GOT3 (cell line): ENCODE measurements around the gene PCDH1.
"Not testable (repeated sequence)": the region's sequence is repeated elsewhere in the genome, so short reads cannot be mapped to it uniquely, and the experiment has no call there.

Source experiments
- DNase-seq: peaks from one replicate; lab custom pipeline; 2025; ENCODE audit warnings: mixed read lengths; lab: John Stamatoyannopoulos, UW

Gene PCDH1

GRCh38 chr5:141834331-141834730 is 43.9 kb downstream of the PCDH1 start:
- no peak for DNase-seq

DNA sequence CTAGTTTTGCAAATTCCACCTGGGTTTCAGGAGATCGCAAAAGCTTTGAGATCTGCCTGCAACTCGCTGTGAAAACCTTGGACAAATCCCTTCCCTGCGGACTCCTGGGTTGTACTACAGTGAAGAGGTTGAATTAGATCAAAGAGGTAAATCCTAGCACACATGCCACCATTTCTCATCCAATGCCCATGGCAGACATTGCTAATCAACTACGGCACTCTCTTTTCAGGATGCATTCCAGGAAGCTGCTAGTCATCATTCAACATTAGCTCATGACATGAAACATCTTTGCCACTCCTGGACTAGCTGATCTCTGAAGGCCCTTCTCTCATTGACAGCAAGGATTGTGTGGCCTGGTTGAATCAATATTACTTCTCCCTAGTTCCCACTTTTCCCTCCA is 46.1 kb downstream of the PCDH1 start:
- DNase-seq: no peak

- no peak for DNase-seq
Observed at GRCh38 chr5:141828162-141828561, 50.0 kb downstream of the PCDH1 start.

- no peak for DNase-seq
Observed at GRCh38 chr5:141826674-141827073, 51.5 kb downstream of the PCDH1 start.

GRCh38 chr5:141825791-141826560 is 52.2 kb downstream of the PCDH1 start:
- no peak for DNase-seq

DNA sequence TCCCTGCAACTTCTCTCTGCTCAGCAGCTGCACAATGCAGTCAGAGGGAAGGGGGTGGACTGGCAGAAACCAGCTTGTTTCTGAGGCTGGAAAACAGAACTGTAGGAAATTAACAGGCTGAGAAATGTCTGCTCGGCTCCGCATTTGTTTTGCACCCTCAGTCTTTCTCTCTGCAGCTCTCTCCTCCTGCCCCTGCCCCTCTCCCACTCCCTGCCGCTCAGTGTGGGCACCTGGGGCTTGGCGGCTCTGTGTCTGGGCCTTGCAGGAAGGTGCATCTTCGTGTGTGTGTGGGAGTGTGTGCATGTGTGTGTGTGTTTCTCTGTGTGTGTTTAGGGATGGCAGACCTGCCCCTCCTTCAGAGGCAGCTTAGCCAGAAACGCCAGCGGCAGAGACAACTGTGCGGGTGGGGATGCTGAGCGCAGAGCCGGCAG is 53.0 kb downstream of the PCDH1 start:
- no peak for DNase-seq

DNA sequence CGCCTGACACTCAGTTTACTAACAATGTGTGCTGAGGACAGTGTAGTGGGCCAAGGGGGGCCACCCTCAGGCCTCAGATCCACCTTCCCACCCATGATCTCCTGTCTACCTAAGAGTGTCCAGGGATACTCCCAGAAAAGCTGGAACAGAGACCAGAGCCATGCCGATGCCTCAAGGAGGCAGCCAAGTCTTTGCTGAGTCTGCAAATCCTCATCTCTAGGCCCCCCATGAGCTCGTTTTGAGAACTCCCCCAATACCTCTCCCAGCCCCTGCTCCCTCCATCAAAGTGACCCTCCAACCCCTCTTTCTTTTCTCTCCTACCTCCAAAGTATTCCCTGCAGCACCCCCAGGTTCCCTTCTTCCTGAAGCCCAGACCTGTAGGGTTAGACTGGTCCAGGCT is 53.5 kb downstream of the PCDH1 start:
- DNase-seq: no peak

DNA sequence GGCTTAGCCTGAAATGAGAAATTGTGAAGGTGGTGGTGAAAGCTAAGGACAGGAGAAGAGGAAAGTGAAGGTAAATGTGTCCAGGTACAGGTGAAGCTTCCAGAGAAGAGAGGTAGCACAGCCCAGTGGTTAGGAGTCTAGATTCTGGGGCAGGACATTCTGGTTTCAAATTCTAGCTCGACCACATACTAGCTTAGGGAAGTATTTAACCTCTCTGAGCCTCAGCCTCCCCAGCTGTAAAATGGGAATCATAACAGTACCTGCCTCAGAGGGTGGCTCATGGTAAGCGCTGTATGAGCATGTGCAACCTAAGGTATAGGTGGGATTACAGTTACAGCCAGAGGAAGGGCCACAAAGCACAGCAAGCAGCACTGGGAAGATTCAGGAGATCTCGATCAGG is 55.2 kb downstream of the PCDH1 start:
- no peak for DNase-seq

GRCh38 chr5:141822144-141822543 is 56.1 kb downstream of the PCDH1 start:
- DNase-seq: no peak

GRCh38 chr5:141821430-141821925 is 56.7 kb downstream of the PCDH1 start:
- DNase-seq: peak; percentile 55

- DNase-seq: not testable (repeated sequence)
Observed at GRCh38 chr5:141820686-141821085, 57.5 kb downstream of the PCDH1 start.

DNA sequence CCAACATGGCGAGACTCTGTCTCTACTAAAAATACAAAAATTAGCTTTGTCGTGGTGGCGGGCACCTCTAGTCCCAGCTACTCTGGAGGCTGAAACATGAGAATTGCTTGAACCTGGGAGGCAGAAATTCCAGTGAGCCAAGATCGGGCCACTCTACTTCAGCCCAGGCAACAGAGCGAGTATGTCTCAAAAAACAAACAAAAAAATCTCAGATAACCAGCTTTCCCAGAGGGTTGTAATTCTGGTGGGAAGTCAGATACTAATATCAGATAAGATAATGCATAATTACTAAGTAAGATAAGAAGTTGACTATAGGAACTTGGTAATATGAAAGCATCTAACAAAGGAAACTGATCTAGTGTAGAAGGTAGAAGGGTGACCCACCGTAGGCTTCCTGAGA is 60.6 kb downstream of the PCDH1 start:
- no peak for DNase-seq

DNA sequence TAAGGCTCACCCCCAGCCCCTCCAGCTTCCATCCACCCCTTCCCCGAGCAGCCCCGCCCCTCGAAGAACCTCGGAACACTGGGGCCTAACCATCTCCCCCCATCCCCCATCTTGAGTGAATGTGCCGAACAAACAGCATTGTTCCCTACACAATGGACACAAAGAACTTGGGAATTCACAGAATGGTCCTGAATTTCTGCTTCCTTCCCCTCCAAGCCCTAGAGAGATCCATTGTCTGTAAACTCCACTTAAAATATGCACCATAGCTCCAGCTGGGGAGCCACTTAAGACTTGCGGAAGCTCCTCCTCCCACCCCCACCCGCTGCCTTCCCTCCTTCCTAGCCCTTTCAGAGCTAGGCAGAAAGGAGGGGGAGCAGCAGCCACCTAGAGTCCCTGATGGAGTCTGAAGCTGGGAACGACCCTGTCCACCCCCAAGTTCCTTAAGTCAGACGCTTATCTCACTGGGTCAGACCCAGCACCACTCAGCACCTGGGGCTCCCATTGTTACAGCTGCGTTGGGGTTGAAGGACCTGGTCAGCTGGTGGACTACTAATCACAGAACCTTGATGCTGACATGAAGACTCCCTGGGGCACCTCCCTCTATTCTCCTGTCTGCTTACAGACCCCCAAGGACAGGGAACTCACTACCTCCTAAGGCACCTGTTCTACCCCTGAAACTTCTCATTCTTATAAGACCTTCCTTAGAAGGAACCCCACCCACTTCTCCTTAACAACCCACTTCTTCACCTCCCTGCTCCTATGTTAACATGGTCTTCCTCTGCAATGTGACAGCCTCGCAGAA is 61.4 kb downstream of the PCDH1 start:
- no peak for DNase-seq

DNA sequence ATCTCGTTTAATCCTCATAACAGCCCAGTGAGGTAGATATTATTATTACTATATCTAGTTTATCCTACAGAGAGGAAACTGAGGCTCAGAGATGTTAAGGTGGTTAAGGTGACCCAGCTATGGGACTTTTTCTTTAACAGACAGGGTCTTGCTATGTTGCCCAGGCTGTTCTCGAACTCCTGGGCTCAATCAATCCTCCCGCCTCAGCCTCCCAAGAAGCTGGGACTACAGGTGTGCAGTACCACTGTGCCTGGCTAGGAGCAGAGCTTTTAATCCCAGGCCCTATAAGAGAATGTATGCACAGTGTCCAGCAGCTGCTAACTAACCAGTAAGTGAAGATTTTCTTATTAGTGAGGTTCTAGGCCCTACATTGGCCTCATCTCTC is 62.4 kb downstream of the PCDH1 start:
- no peak for DNase-seq

DNA sequence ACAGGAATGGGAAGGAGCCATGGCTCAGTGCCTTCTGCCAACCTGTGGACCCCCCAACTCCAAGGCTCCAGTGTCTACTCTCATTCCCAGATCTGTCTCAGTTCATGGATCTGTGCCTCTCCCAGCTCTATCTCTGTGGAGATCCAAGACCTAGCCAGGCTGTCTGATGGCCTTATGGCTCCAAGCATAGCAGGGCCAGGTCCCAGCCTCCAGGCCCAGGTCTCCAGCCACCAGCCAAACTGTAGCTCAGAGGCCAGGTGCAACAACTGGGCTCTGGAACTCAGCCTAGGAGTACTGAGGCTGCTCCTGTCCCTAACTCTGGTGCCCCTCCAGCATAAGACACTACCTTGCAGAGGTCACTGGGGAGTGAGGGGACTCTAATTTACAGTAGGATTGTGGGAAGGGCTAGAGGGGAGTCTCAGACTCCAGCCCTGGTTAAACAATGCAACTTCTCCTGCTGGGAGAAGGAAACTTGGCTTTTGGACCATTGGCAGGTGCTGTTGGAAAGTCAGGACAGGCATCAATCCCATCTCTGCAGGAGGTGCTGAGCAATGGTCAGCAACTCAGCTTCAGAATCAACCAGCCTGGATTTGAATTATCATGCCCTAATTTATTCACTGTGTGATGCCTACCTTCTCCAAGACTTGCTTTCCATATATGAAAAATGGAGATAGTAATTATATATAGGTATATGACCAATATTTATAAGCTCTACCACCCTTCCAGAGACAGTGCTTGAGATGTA is 63.0 kb downstream of the PCDH1 start:
- no peak for DNase-seq

DNA sequence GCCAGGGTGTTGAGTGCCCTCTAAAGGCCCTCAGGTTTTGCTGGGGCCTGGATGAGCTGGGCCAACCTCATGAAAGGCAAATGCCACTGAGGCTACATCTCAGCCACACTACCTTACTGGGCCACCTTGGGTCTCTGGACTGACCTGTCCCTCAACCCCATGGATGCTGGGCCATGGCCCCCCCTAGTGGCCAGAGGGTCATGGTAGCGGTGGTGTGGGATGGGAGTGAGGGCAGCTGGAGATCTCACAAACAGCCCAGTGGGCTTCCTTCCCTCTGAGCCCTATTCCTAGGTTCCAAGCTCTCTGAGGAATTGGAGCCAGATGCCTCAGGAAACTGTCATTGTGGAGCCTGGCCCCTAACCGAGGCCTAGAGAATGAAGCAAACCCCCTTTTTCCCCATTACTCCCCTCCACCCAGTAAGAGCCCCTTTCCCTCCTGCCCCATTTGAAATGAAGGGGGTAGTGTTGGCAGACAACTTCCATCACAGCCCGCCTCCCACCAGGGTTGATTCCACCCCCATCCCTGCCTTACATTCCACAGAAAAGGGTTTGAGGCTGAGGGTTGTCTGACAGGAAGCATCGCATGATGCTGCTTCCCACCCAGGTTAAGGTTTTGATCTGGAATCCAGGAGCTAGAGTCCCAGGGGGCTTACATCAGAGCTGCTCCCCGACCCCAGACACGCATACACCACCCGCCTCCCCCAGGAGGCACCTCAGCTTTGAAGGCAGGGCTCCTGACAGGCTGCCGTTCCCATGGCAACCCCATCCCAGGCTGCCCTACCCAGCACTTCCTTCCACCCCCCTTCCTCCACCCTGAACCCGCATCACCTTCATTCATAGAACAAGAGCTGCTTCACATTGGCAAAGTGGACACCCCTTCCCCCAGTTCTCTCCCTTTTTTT is 63.9 kb downstream of the PCDH1 start:
- DNase-seq: no peak

DNA sequence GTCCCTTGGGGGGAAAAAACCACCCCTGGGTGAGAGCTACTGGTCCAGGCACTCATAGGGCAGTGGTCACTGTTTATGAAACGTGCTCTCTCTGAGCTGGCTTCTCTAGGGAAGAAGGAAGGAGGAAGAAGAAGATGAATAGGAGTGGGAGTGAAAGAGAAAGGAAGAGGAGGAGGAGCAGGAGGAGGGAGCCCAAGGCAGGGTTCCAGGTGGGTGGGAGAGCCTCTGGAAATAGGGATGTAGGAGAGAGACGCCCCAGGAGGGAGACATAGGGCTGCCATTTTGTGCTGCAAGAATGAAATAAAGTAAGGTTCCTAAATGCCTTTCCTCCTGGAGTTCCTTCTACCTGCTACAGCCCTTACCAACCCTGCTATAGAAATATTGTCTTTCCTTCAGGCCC is 65.7 kb downstream of the PCDH1 start:
- no peak for DNase-seq

- DNase-seq: no peak
Observed at GRCh38 chr5:141811287-141812155, 66.7 kb downstream of the PCDH1 start.

- no peak for DNase-seq
Observed at GRCh38 chr5:141810702-141811101, 67.5 kb downstream of the PCDH1 start.

- DNase-seq: no peak
Observed at GRCh38 chr5:141809380-141810096, 68.7 kb downstream of the PCDH1 start.
